Ureter (tissue), 1 donor: ENCODE results near the gene PIP5KL1. TPM values are rescaled to one million over a fixed set of nuclear protein-coding genes. Genes with fewer than 3 reads are reported as not detected.

Source experiments
- DNase-seq: peaks from one replicate; pipeline ENCODE4 v3.0.0-alpha.2; 2020; ENCODE audit warnings: low spot score
- total RNA-seq: library from RNA; stranded (reverse); gene quantifications from one replicate; pipeline ENCODE4 v1.2.4, GENCODE V29; 2023
- donor health status: DM: yes; HTN: yes; CAD: no.

PIP5KL1 gene
- total RNA-seq, 1 donor from 2014 or later, result 3.3 TPM

- DNase-seq, result peak; percentile 78
Observed at GRCh38 chr9:127873886-127874285, 56.7 kb downstream of the PIP5KL1 start.

GRCh38 chr9:127873223-127873691 lies 57.3 kb downstream of the PIP5KL1 start:
- DNase-seq, result no peak

GRCh38 chr9:127872369-127873222 lies 58.0 kb downstream of the PIP5KL1 start:
- DNase-seq, result no peak

- DNase-seq, result no peak
Observed at GRCh38 chr9:127871531-127871930, 59.0 kb downstream of the PIP5KL1 start.

GRCh38 chr9:127870887-127871286 lies 59.7 kb downstream of the PIP5KL1 start:
- DNase-seq, result no peak

Other genes starting within 250 kb of the PIP5KL1 start
- 1.5 TPM for gene CFAP157, start 223.8 kb downstream of the PIP5KL1 start, total RNA-seq
- gene PTRH1, start 215.1 kb downstream of the PIP5KL1 start, total RNA-seq, result 12.5 TPM
- 0.34 TPM for gene TTC16, start 214.7 kb downstream of the PIP5KL1 start, total RNA-seq
- gene TOR2A, start 195.5 kb downstream of the PIP5KL1 start, total RNA-seq, result 9.9 TPM
- 15.7 TPM for gene SH2D3C, start 152.1 kb downstream of the PIP5KL1 start, total RNA-seq
- 81.0 TPM for gene CDK9, start 144.7 kb downstream of the PIP5KL1 start, total RNA-seq
- 115 TPM for gene FPGS, start 127.9 kb downstream of the PIP5KL1 start, total RNA-seq
- gene ENG, start 76.1 kb downstream of the PIP5KL1 start, total RNA-seq, result 83.6 TPM
- 48.6 TPM for gene AK1, start 53.1 kb downstream of the PIP5KL1 start, total RNA-seq
- 48.9 TPM for gene ST6GALNAC6, start 31.2 kb downstream of the PIP5KL1 start, total RNA-seq
- gene ST6GALNAC4, start 13.7 kb downstream of the PIP5KL1 start, total RNA-seq, result 25.8 TPM
- 41.1 TPM for gene DPM2, start 7.1 kb upstream of the PIP5KL1 start, total RNA-seq
- 99.6 TPM for gene EEIG1, start 50.2 kb upstream of the PIP5KL1 start, total RNA-seq
- gene NAIF1, start 136.5 kb upstream of the PIP5KL1 start, total RNA-seq, result 6.9 TPM
- 21.7 TPM for gene SLC25A25, start 137.5 kb upstream of the PIP5KL1 start, total RNA-seq
- 87.8 TPM for gene PTGES2, start 197.0 kb upstream of the PIP5KL1 start, total RNA-seq
- 143 TPM for gene LCN2, start 218.7 kb upstream of the PIP5KL1 start, total RNA-seq
- gene BBLN, start 229.5 kb upstream of the PIP5KL1 start, total RNA-seq, result 179 TPM